Measurements from ENCODE around the gene RALY.

RALY gene

DNA sequence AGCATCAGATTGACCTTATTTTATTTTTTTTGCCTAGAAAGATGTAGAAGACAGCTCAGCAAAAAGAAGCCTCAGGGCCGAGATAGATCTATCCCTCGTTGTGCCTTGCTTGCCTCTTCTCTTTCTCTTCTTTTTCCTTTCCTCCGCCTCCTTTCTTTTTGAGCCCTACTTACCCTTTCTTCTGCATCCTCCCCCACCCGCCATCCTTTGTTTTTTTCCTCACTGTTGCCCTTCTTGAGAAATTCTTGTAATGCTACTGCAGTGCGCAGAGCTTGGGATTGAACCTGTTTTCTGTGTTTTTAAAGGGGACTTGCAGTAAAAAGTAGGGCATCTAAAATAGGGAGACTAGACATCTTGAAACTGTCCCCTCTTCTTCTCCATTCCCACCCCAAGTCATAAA is 18.6 kb downstream of the RALY start:
- Histone ChIP-seq H3K27me3 (ENCODE audit: insufficient read depth, poor library complexity, severe bottlenecking) (no peaks in the 10 kb centered on the region), H3K9me3 (ENCODE audit: severe bottlenecking) (no peaks in the 10 kb centered on the region), H3K4me3 (ENCODE audit: severe bottlenecking) (no peak overlapping the region), H3K36me3 (ENCODE audit: low read depth) (no peaks in the 10 kb centered on the region), H3K27ac (ENCODE audit: poor library complexity, severe bottlenecking) (no peak overlapping the region), H3K4me1 (ENCODE audit: insufficient read depth, poor library complexity, severe bottlenecking) (peaks cover 11% of the 10 kb centered on the region)
- no peak for TF ChIP-seq CTCF (IDR thresholded peaks at IDR 0.05; ENCODE audit: poor library complexity, severe bottlenecking)
- no peak for DNase-seq (ENCODE audit: low spot score)
- no peak for ATAC-seq (ENCODE audit: low read depth)

DNA sequence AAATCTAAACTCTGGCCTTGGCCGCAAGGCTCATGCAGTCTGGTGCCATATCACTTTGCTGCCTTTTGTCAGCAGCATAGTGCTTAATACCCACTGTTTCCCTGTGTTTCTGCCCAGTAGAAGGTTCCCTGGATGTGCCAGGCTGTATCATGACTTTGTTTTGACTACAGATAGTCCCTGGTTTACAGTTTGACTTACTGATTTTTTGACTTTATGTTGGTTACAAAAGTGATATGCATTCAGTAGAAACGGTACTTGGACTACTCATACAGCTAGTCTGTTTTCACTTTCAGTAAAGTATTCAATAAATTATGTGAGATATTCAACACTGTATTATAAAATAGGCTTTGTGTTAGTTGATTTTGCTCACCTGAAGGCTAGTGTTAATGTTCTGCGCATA is 19.0 kb downstream of the RALY start:
- H3K4me1 ChIP-seq (ENCODE audit: insufficient read depth, poor library complexity, severe bottlenecking) = peaks cover 15% of the 10 kb centered on the region
- DNase-seq (ENCODE audit: low spot score) = no peak
- no peak overlapping the region for H3K27ac ChIP-seq (ENCODE audit: poor library complexity, severe bottlenecking)
- no peak for TF ChIP-seq CTCF (IDR thresholded peaks at IDR 0.05; ENCODE audit: poor library complexity, severe bottlenecking)
- H3K9me3 ChIP-seq (ENCODE audit: severe bottlenecking) = no peaks in the 10 kb centered on the region
- no peak overlapping the region for H3K4me3 ChIP-seq (ENCODE audit: severe bottlenecking)
- H3K36me3 ChIP-seq (ENCODE audit: low read depth) = no peaks in the 10 kb centered on the region
- ATAC-seq (ENCODE audit: low read depth) = no peak
- H3K27me3 ChIP-seq (ENCODE audit: insufficient read depth, poor library complexity, severe bottlenecking) = no peaks in the 10 kb centered on the region

DNA sequence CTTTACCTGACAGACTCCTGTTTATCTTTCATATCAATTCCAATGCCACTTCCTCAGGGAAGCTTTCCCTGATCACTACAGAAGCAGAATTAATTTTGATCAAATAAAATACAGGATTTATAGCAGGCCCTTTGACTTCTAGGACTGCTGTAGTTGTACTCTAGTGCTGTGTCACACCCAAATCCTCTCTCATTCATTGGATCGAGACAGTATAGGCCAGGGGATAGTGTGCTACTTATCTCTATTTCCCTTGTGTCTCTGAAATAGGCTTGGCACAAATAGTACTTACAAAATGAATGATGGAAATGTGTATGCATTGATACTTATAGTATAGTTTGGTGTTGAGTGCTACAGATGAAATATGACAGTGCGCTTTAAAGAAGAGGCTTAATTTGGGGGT is 19.8 kb downstream of the RALY start:
- no peaks in the 10 kb centered on the region for H3K36me3 ChIP-seq (ENCODE audit: low read depth)
- no peak for ATAC-seq (ENCODE audit: low read depth)
- no peaks in the 10 kb centered on the region for H3K9me3 ChIP-seq (ENCODE audit: severe bottlenecking)
- DNase-seq (ENCODE audit: low spot score) = no peak
- H3K27ac ChIP-seq (ENCODE audit: poor library complexity, severe bottlenecking) = no peak overlapping the region
- H3K27me3 ChIP-seq (ENCODE audit: insufficient read depth, poor library complexity, severe bottlenecking) = no peaks in the 10 kb centered on the region
- no peak for TF ChIP-seq CTCF (IDR thresholded peaks at IDR 0.05; ENCODE audit: poor library complexity, severe bottlenecking)
- H3K4me3 ChIP-seq (ENCODE audit: severe bottlenecking) = no peak overlapping the region
- H3K4me1 ChIP-seq (ENCODE audit: insufficient read depth, poor library complexity, severe bottlenecking) = peaks cover 22% of the 10 kb centered on the region

- no peak overlapping the region for H3K4me3 ChIP-seq (ENCODE audit: severe bottlenecking)
- DNase-seq (ENCODE audit: low spot score) (no peak), ATAC-seq (ENCODE audit: low read depth) (no peak)
- no peak overlapping the region for H3K27ac ChIP-seq (ENCODE audit: poor library complexity, severe bottlenecking)
- peaks cover 23% of the 10 kb centered on the region for H3K4me1 ChIP-seq (ENCODE audit: insufficient read depth, poor library complexity, severe bottlenecking)
- no peaks in the 10 kb centered on the region for H3K27me3 ChIP-seq (ENCODE audit: insufficient read depth, poor library complexity, severe bottlenecking)
- H3K36me3 ChIP-seq (ENCODE audit: low read depth) = no peaks in the 10 kb centered on the region
- no peaks in the 10 kb centered on the region for H3K9me3 ChIP-seq (ENCODE audit: severe bottlenecking)
- no peak for TF ChIP-seq CTCF (IDR thresholded peaks at IDR 0.05; ENCODE audit: poor library complexity, severe bottlenecking)
These were observed 21.2 kb downstream of the RALY start for GRCh38 chr20:34014878-34015277.

- no peaks in the 10 kb centered on the region for H3K27me3 ChIP-seq (ENCODE audit: insufficient read depth, poor library complexity, severe bottlenecking)
- no peak overlapping the region for H3K4me3 ChIP-seq (ENCODE audit: severe bottlenecking)
- H3K36me3 ChIP-seq (ENCODE audit: low read depth) = no peaks in the 10 kb centered on the region
- H3K9me3 ChIP-seq (ENCODE audit: severe bottlenecking) = no peaks in the 10 kb centered on the region
- no peak for DNase-seq (ENCODE audit: low spot score)
- peaks cover 27% of the 10 kb centered on the region for H3K4me1 ChIP-seq (ENCODE audit: insufficient read depth, poor library complexity, severe bottlenecking)
- TF ChIP-seq CTCF (IDR thresholded peaks at IDR 0.05; ENCODE audit: poor library complexity, severe bottlenecking) = no peak
- no peak overlapping the region for H3K27ac ChIP-seq (ENCODE audit: poor library complexity, severe bottlenecking)
- no peak for ATAC-seq (ENCODE audit: low read depth)
These were observed 22.0 kb downstream of the RALY start for GRCh38 chr20:34015401-34016335.
